HCT116 (cell line): Measurements from ENCODE around the gene FOXK2. TPM values are rescaled to one million over a fixed set of nuclear protein-coding genes. Genes with fewer than 3 reads are reported as not detected.

Experiments used
- ATAC-seq: fragments of 200-7000 bp; cut with Tn5 transposase; 2 replicates; pipeline ENCODE4 v1.9.1; 2020; ENCODE audit warnings: mild to moderate bottlenecking, moderate library complexity
- BruUV-seq: library from RNA; stranded (reverse); fragments of 400-500 nt; replicated peaks from 2 replicates; lab custom pipeline; 2021; lab: Mats Ljungman, UMichigan
- CTCF ChIA-PET: fragments of 300-600 bp; sonication (Branson Sonifier 250); formaldehyde crosslinking; loops from one replicate; lab custom pipeline; 2021; ENCODE audit warnings: antibody characterized with exemption; lab: Charles Lee
- POLR2A ChIA-PET: fragments of 300-600, 350-600 bp; sonication (Branson Sonifier 250); formaldehyde crosslinking; loops from one replicate; lab custom pipeline; 2021; ENCODE audit warnings: antibody characterized with exemption; lab: Charles Lee
- RAD21 ChIA-PET, 2 experiments: fragments of 300-600 bp; sonication (Branson Sonifier 250); formaldehyde crosslinking; loops; one replicate each; lab custom pipeline; 2023; ENCODE audit warnings: low total read pairs in 2 of 2; ENCODE audit not compliant: uncharacterized antibody in 2 of 2, unreplicated experiment in 2 of 2, low non-redundant PET in 1 of 2; lab: Charles Lee
- DNase-seq: peaks from one replicate; pipeline ENCODE4 v3.0.0-alpha.2; 2010; ENCODE audit warnings: low read depth, low spot score
- H2AFZ ChIP-seq: fragments of 200-600 bp; shearing (Covaris generic), sonication (generic); 2 replicates; pipeline ENCODE4 v1.6.1; 2017; ENCODE audit warnings: low read depth, mixed run types, mixed read lengths, antibody characterized with exemption, low read length; ENCODE audit not compliant: poor library complexity, severe bottlenecking
- H3K27ac ChIP-seq: 2 replicates; pipeline ENCODE4 v1.5.1; 2012; ENCODE audit warnings: low read depth, low read length
- H3K27me3 ChIP-seq: fragments of 200-600 bp; sonication (generic); 2 replicates; pipeline ENCODE4 v1.6.1; 2016; ENCODE audit warnings: mixed run types, low read length, mixed read lengths; ENCODE audit not compliant: insufficient read depth
- H3K36me3 ChIP-seq, 2 experiments: fragments of 200-500 bp in 1 of 2; fragments of 200-600 bp in 1 of 2; sonication (Bioruptor generic) in 1 of 2; sonication (generic) in 1 of 2; 2 replicates each; pipeline versions ENCODE4 v1.5.1 to v1.6.1; 2014 to 2016; ENCODE audit warnings: low read length in 2 of 2, inconsistent platforms in 1 of 2, mixed read lengths in 1 of 2, mixed run types in 1 of 2; ENCODE audit not compliant: insufficient read depth in 2 of 2, control insufficient read depth in 1 of 2
- H3K4me1 ChIP-seq, 2 experiments: fragments of 200-600 bp in 1 of 2; sonication (generic) in 1 of 2; 2 replicates each; pipeline versions ENCODE4 v1.5.1 to v1.6.1; 2012 to 2017; ENCODE audit warnings: low read length in 2 of 2, inconsistent platforms in 1 of 2, mild to moderate bottlenecking in 1 of 2, mixed read lengths in 1 of 2, mixed run types in 1 of 2, moderate library complexity in 1 of 2; ENCODE audit not compliant: insufficient read depth in 2 of 2, control insufficient read depth in 1 of 2
- H3K4me2 ChIP-seq: fragments of 200-600 bp; sonication (generic); 2 replicates; pipeline ENCODE4 v1.6.1; 2017; ENCODE audit warnings: mixed run types, low read length, mixed read lengths
- H3K4me3 ChIP-seq, 2 experiments: fragments of 200-600 bp in 1 of 2; sonication (generic) in 1 of 2; replicated peaks in 1 of 2; 2 replicates each; pipeline ENCODE4 v1.5.1; 2011 to 2016; ENCODE audit warnings: low read length in 2 of 2, control low read depth in 1 of 2, low read depth in 1 of 2, mild to moderate bottlenecking in 1 of 2, mixed read lengths in 1 of 2, mixed run types in 1 of 2
- H3K79me2 ChIP-seq: fragments of 200-600 bp; sonication (generic); 2 replicates; pipeline ENCODE4 v1.6.1; 2017; ENCODE audit warnings: mild to moderate bottlenecking, mixed run types, low read length, moderate library complexity, mixed read lengths; ENCODE audit not compliant: insufficient read depth
- H3K9ac ChIP-seq: fragments of 200-600 bp; sonication (generic); 2 replicates; pipeline ENCODE4 v1.6.1; 2016; ENCODE audit warnings: low read length, mixed read lengths
- H3K9me2 ChIP-seq: fragments of 200-600 bp; sonication (generic), shearing (Covaris generic); 2 replicates; pipeline ENCODE4 v1.6.1; 2017; ENCODE audit warnings: mixed run types, mild to moderate bottlenecking, moderate library complexity; ENCODE audit not compliant: insufficient read depth
- H3K9me3 ChIP-seq, 2 experiments: fragments of 200-500 bp in 1 of 2; fragments of 200-600 bp in 1 of 2; sonication (Bioruptor generic) in 1 of 2; sonication (generic) in 1 of 2; 2 replicates each; pipeline ENCODE4 v1.6.1; 2014 to 2017; ENCODE audit warnings: low read length in 2 of 2, mixed read lengths in 2 of 2, inconsistent platforms in 1 of 2, low read depth in 1 of 2, mild to moderate bottlenecking in 1 of 2, mixed run types in 1 of 2, moderate library complexity in 1 of 2; ENCODE audit not compliant: control insufficient read depth in 1 of 2, insufficient read depth in 1 of 2
- H4K20me1 ChIP-seq: fragments of 200-600 bp; sonication (generic), shearing (Covaris generic); 2 replicates; pipeline ENCODE4 v1.6.1; 2017; ENCODE audit warnings: mixed run types, mild to moderate bottlenecking, moderate library complexity; ENCODE audit not compliant: insufficient read depth
- ATF3 ChIP-seq: IDR thresholded peaks from 2 replicates; pipeline ENCODE4 v1.6.1; 2012
- CBX3 ChIP-seq: IDR thresholded peaks from 2 replicates; pipeline ENCODE4 v1.6.1; 2012; ENCODE audit warnings: low read depth
- CTCF ChIP-seq, 3 experiments: fragments of 200-600 bp in 1 of 3; sonication (generic) in 1 of 3; IDR thresholded peaks in 2 of 3; conservative IDR thresholded peaks in 1 of 3; 2 replicates each; pipeline ENCODE4 v1.5.1; 2012 to 2017; ENCODE audit warnings: low read depth in 2 of 3, low read length in 2 of 3, antibody characterized with exemption in 1 of 3, borderline replicate concordance in 1 of 3, control low read depth in 1 of 3, mild to moderate bottlenecking in 1 of 3, mixed read lengths in 1 of 3, mixed run types in 1 of 3, moderate library complexity in 1 of 3; ENCODE audit not compliant: insufficient read depth in 1 of 3
- EZH2 ChIP-seq: fragments of 200-600 bp; sonication (generic); IDR thresholded peaks from 2 replicates; pipeline ENCODE4 v1.6.1; 2017; ENCODE audit warnings: antibody characterized with exemption, mixed run types
- EZH2phosphoT487 ChIP-seq: fragments of 200-600 bp; IDR thresholded peaks from 2 replicates; pipeline ENCODE4 v1.6.1; 2018; ENCODE audit warnings: antibody characterized with exemption, borderline replicate concordance
- MAX ChIP-seq: IDR thresholded peaks from 2 replicates; pipeline ENCODE4 v1.6.1; 2012
- POLR2A ChIP-seq: IDR thresholded peaks from 2 replicates; pipeline ENCODE4 v1.7.0; 2011; ENCODE audit warnings: borderline replicate concordance; ENCODE audit not compliant: insufficient read depth, insufficient read length; ENCODE audit errors: extremely low read depth
- POLR2AphosphoS5 ChIP-seq: IDR thresholded peaks from 2 replicates; pipeline ENCODE4 v1.6.1; 2011; ENCODE audit warnings: mild to moderate bottlenecking, low read depth, low read length, moderate library complexity
- REST ChIP-seq: IDR thresholded peaks from 2 replicates; pipeline ENCODE4 v1.6.1; 2012; ENCODE audit warnings: low read depth
- SIN3A ChIP-seq: IDR thresholded peaks from 2 replicates; pipeline ENCODE4 v1.6.1; 2012; ENCODE audit warnings: low read depth
- SP1 ChIP-seq: IDR thresholded peaks from 2 replicates; pipeline ENCODE4 v1.6.1; 2012; ENCODE audit warnings: low read depth
- SRF ChIP-seq: IDR thresholded peaks from 2 replicates; pipeline ENCODE4 v1.6.1; 2012; ENCODE audit warnings: low read depth
- TCF7L2 ChIP-seq: IDR thresholded peaks from 2 replicates; pipeline ENCODE4 v1.7.0; 2011; ENCODE audit warnings: borderline replicate concordance, inconsistent platforms; ENCODE audit not compliant: insufficient read depth, insufficient read length; ENCODE audit errors: extremely low read depth
- YY1 ChIP-seq: IDR thresholded peaks from 2 replicates; pipeline ENCODE4 v1.6.1; 2011; ENCODE audit warnings: low read length, low read depth, moderate library complexity, mild to moderate bottlenecking; ENCODE audit not compliant: insufficient replicate concordance; ENCODE audit errors: extremely low read depth
- ZFX ChIP-seq: fragments of 450-650 bp; IDR thresholded peaks from 2 replicates; pipeline ENCODE4 v1.6.1; 2017
- ZNF274 ChIP-seq: fragments of 200-500 bp; sonication (Bioruptor generic); IDR thresholded peaks from 2 replicates; pipeline ENCODE4 v1.6.1; 2014; ENCODE audit warnings: mild to moderate bottlenecking, low read depth, low read length, inconsistent platforms
- intact Hi-C: fragments of 100-400 bp; cut with micrococcal nuclease; formaldehyde crosslinking; loops from 2 replicates; pipeline ENCODE4 v1.10.0; 2022
- total RNA-seq: library from RNA; stranded (reverse); gene quantifications from one replicate; pipeline ENCODE4 v1.2.1, GENCODE V29; 2021; ENCODE audit not compliant: unreplicated experiment

FOXK2 gene
- total RNA-seq, 1 experiment from 2014 or later: 122 TPM

- no peak overlapping the region for H3K9ac ChIP-seq
- peaks cover 46 to 75% of the 10 kb centered on the region in 2 experiments for H3K36me3 ChIP-seq
- POLR2A ChIA-PET: no interaction called here
- intact Hi-C loops: no loop called here
- no peaks in the 10 kb centered on the region for H3K9me3 ChIP-seq
- no TSS peak for BruUV-seq
- H3K79me2 ChIP-seq: peaks cover 99% of the 10 kb centered on the region
- RAD21 ChIA-PET: interaction anchor here in 1 of 2 experiments (0.7 kb wide), 1 partner anchor 187 kb away, joined by 3 read pairs; no protein-coding TSS in a partner anchor
- H3K4me3 ChIP-seq: no peak overlapping the region
- H3K4me2 ChIP-seq: no peak overlapping the region
- ATAC-seq: no peak
- H3K4me1 ChIP-seq: peaks cover 5 to 10% of the 10 kb centered on the region in 2 experiments; a peak in 2 of 4 replicates
- H3K27ac ChIP-seq: peak overlapping the region; percentile 6; the same call in 1 of the 2 replicates
- H4K20me1 ChIP-seq: peaks cover 26% of the 10 kb centered on the region; the same call in 1 of the 2 replicates
- no peak for TF ChIP-seq EZH2
- no peak for TF ChIP-seq ATF3
- no peak for TF ChIP-seq SRF
- no peak for TF ChIP-seq ZFX
- no peak for TF ChIP-seq REST
- no peak for TF ChIP-seq SP1
- TF ChIP-seq CTCF (IDR thresholded peaks at IDR 0.05 in 2 of 3, conservative IDR thresholded peaks at IDR 0.05 in 1 of 3; ENCODE audit: borderline replicate concordance in 1 of 3, insufficient read depth in 1 of 3, low read depth in 2 of 3, low read length in 2 of 3): no peak
- no peak for TF ChIP-seq POLR2AphosphoS5
- no peak for TF ChIP-seq ZNF274
- TF ChIP-seq MAX: no peak
- TF ChIP-seq YY1: no peak
- no peak for TF ChIP-seq EZH2phosphoT487
- TF ChIP-seq SIN3A: no peak
- TF ChIP-seq CBX3: no peak
- TF ChIP-seq POLR2A: no peak
- no peak for TF ChIP-seq TCF7L2
- no peaks in the 10 kb centered on the region for H3K27me3 ChIP-seq
- no peak overlapping the region for H2AFZ ChIP-seq
- CTCF ChIA-PET: no interaction called here
- no peaks in the 10 kb centered on the region for H3K9me2 ChIP-seq
- no peak for DNase-seq
Observed at GRCh38 chr17:82640036-82640435, 120.5 kb downstream of the FOXK2 start.
